HG03039 (cell line): ENCODE data around the gene DEFB121.
"Not testable (repeated sequence)": the region's sequence is repeated elsewhere in the genome, so short reads cannot be mapped to it uniquely, and the experiment has no call there.

Experiments used
- ATAC-seq: cut with Tn5 transposase; IDR thresholded peaks from one replicate; pipeline ENCODE4 v1.9.1; 2021; ENCODE audit warnings: mild to moderate bottlenecking, moderate library complexity; ENCODE audit not compliant: unreplicated experiment

DEFB121 gene

GRCh38 chr20:31364272-31364671 is 41.7 kb downstream of the DEFB121 start:
- ATAC-seq: not testable (repeated sequence)

GRCh38 chr20:31363295-31363694 is 42.7 kb downstream of the DEFB121 start:
- ATAC-seq: no peak

- no peak for ATAC-seq
Measured at GRCh38 chr20:31355981-31356380, 50.0 kb downstream of the DEFB121 start.
